Activated naive CD4-positive, alpha-beta T cell treated with anti-CD3 and anti-CD28 coated beads, Interleukin-2, amount 10 ng/mL, durations not matched to agents 7 days and 5 days (primary cell): ENCODE results near the gene PCGF3.
"Not testable (repeated sequence)": the region's sequence is repeated elsewhere in the genome, so short reads cannot be mapped to it uniquely, and the experiment has no call there.

Experiments
- CTCF ChIA-PET: fragments of 350-600 bp; sonication (Branson Sonifier 250); formaldehyde crosslinking; loops from one replicate; lab custom pipeline; 2021; ENCODE audit warnings: antibody characterized with exemption; lab: Charles Lee
- DNase-seq: peaks from one replicate; pipeline ENCODE4 v3.0.0-alpha.2; 2020
- H3K27ac Mint-ChIP-seq: one replicate; pipeline ENCODE4 v1.8.0; 2021; ENCODE audit warnings: mild to moderate bottlenecking, moderate library complexity, mixed read lengths
- H3K27me3 Mint-ChIP-seq: one replicate; pipeline ENCODE4 v1.8.0; 2021; ENCODE audit warnings: mild to moderate bottlenecking, mixed read lengths
- H3K36me3 Mint-ChIP-seq: one replicate; pipeline ENCODE4 v1.8.0; 2021; ENCODE audit warnings: mixed read lengths
- H3K4me1 Mint-ChIP-seq: one replicate; pipeline ENCODE4 v1.8.0; 2021; ENCODE audit warnings: mixed read lengths
- H3K4me3 Mint-ChIP-seq: one replicate; pipeline ENCODE4 v1.8.0; 2021; ENCODE audit warnings: mild to moderate bottlenecking, moderate library complexity, mixed read lengths
- H3K9me3 Mint-ChIP-seq: one replicate; pipeline ENCODE4 v1.8.0; 2021; ENCODE audit warnings: mixed read lengths

The PCGF3 gene

GRCh38 chr4:699816-700580 lies 5.6 kb upstream of the PCGF3 start:
- DNase-seq: no peak
- no peaks in the 10 kb centered on the region for H3K9me3 Mint-ChIP-seq
- peak overlapping the region; percentile 91 for H3K27ac Mint-ChIP-seq
- H3K4me3 Mint-ChIP-seq: no peak overlapping the region
- CTCF ChIA-PET: interaction anchor here (0.5 to 2.0 kb wide), 3 partner anchors 10 to 15 kb away, joined by 3 to 17 read pairs (median 5); no protein-coding TSS in a partner anchor
- H3K27me3 Mint-ChIP-seq: peaks cover 29% of the 10 kb centered on the region
- peaks cover 4% of the 10 kb centered on the region for H3K36me3 Mint-ChIP-seq
- H3K4me1 Mint-ChIP-seq: peaks cover 21% of the 10 kb centered on the region

DNA sequence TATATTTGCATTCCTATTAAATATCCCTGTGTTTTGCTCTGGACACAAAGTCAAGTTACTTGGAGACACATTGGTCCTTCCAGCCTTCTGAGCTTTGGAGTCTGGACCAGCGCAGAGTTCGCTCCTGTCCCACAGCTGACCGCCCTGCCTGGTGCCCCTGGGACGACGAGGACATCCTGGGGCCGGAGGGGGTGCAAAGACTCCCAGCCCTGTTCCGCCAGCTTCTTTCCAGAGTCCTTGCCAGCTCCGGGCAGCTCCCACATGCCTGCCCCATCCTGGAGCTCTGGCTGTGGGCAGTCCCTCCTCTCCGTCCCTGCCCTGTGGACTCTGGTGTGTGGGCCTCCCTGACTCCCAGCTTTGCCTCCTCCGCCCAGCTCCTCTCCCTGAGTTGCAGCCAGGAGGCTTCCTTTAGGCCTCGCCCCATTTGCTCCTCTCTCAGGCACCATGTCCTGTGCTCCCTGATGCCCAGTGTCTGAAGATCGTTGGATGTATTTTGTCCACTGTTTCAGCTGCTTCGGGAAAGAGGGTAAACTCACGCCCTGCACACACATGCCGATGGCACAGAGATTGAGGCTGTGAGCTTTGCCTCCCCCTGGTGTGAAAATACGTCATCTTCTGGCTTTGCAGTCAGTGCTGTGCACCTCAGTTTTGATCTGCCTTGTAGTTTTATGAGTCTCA lies 4.9 kb upstream of the PCGF3 start:
- H3K9me3 Mint-ChIP-seq: no peaks in the 10 kb centered on the region
- H3K27ac Mint-ChIP-seq: peak overlapping the region; percentile 12
- peaks cover 24% of the 10 kb centered on the region for H3K4me1 Mint-ChIP-seq
- peaks cover 4% of the 10 kb centered on the region for H3K36me3 Mint-ChIP-seq
- H3K4me3 Mint-ChIP-seq: no peak overlapping the region
- CTCF ChIA-PET: interaction anchor here (0.5 to 2.0 kb wide), 3 partner anchors 9 to 16 kb away, joined by 3 to 17 read pairs (median 5); no protein-coding TSS in a partner anchor
- peaks cover 21% of the 10 kb centered on the region for H3K27me3 Mint-ChIP-seq
- DNase-seq: no peak

GRCh38 chr4:702618-703048 lies 3.0 kb upstream of the PCGF3 start:
- DNase-seq: no peak
- H3K27ac Mint-ChIP-seq: no peak overlapping the region
- H3K9me3 Mint-ChIP-seq: no peaks in the 10 kb centered on the region
- H3K27me3 Mint-ChIP-seq: peaks cover 19% of the 10 kb centered on the region
- CTCF ChIA-PET: no interaction called here
- peaks cover 4% of the 10 kb centered on the region for H3K36me3 Mint-ChIP-seq
- H3K4me1 Mint-ChIP-seq: peaks cover 24% of the 10 kb centered on the region
- H3K4me3 Mint-ChIP-seq: no peak overlapping the region

GRCh38 chr4:703336-704197 lies 2.1 kb upstream of the PCGF3 start:
- H3K4me3 Mint-ChIP-seq: no peak overlapping the region
- H3K9me3 Mint-ChIP-seq: no peaks in the 10 kb centered on the region
- CTCF ChIA-PET: no interaction called here
- no peak overlapping the region for H3K27ac Mint-ChIP-seq
- H3K27me3 Mint-ChIP-seq: peaks cover 16% of the 10 kb centered on the region
- H3K36me3 Mint-ChIP-seq: peaks cover 4% of the 10 kb centered on the region
- DNase-seq: no peak
- H3K4me1 Mint-ChIP-seq: peaks cover 25% of the 10 kb centered on the region

DNA sequence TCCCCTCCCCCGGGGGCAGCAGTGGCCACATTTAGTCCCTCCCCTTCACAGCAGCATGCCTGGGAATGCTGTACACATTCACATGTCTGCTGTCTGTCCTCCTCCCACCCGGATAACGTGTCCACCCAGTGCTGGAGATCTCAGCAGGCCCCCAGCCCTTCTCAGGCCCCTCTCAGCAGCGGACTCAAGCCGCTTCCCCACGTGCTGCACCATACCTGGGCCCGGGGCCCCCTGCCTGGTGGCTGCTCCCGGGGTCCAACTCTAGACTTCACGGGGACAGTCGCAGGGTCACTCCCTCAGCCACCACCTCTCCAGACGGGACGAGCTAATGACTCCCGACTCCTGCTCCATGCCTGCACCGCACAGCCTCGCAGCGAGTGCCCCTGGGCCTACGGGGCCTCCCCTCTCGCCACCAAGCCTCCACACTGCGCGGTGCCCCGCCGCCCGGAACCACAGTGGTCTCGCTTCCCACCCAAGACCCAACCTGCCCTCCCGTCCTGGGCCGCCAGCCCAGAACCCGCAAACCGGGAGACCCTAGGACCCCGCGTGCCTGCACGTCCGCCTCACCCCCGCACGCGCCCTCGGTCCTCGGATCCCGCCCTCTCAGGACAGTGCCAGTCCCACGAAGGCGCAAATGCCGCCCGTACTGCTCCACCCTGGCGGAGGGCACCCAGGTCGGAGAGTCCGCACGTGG lies 1.3 kb upstream of the PCGF3 start:
- CTCF ChIA-PET: no interaction called here
- no peak for DNase-seq
- peaks cover 12% of the 10 kb centered on the region for H3K27me3 Mint-ChIP-seq
- H3K9me3 Mint-ChIP-seq: no peaks in the 10 kb centered on the region
- no peak overlapping the region for H3K27ac Mint-ChIP-seq
- H3K36me3 Mint-ChIP-seq: peaks cover 6% of the 10 kb centered on the region
- no peak overlapping the region for H3K4me3 Mint-ChIP-seq
- peaks cover 26% of the 10 kb centered on the region for H3K4me1 Mint-ChIP-seq

DNA sequence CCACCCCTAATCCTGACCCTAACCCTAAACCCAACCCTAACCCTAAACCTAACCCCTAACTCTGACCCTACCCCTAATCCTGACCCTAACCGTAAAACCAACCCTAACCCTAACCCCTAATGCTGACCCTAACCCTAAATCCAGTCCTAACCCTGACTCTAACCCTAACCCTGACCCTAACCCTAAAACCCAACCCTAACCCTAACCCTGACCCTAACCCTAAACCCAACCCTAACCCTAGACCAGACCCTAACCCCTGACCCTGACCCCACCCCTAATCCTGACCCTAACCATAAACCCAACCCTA lies 708 bp upstream of the PCGF3 start:
- Mint-ChIP-seq H3K4me1 (peaks cover 26% of the 10 kb centered on the region), H3K27ac (no peak overlapping the region), H3K4me3 (peak overlapping the region; percentile 78), H3K9me3 (no peaks in the 10 kb centered on the region), H3K27me3 (peaks cover 12% of the 10 kb centered on the region), H3K36me3 (peaks cover 7% of the 10 kb centered on the region)
- no peak for DNase-seq
- CTCF ChIA-PET: no interaction called here

DNA sequence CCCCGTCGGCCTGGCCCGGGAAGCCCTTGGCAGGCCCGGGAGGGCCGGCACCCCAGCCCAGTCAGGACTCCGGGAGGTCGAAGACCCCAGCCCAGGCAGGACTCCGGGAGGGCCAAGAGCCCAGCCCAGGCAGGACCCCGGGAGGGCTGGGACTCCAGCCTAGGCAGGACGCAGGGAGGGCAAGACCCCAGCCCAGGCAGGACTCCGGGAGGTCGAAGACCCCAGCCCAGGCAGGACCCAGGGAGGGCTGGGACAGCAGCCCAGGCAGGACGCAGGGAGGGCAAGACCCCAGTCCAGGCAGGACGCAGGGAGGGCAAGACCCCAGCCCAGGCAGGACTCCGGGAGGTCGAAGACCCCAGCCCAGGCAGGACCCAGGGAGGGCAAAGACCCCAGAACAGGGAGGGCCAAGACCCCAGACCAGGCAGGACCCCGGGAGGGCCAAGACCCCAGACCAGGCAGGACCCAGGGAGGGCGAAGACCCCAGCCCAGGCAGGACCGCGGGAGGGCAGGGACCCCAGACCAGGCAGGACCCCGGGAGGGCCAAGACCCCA lies 526 bp downstream of the PCGF3 start:
- Mint-ChIP-seq H3K27me3 (peaks cover 12% of the 10 kb centered on the region), H3K36me3 (peaks cover 14% of the 10 kb centered on the region), H3K4me1 (peaks cover 17% of the 10 kb centered on the region), H3K4me3 (peak overlapping the region; percentile 78)
- CTCF ChIA-PET, H3K27ac Mint-ChIP-seq, DNase-seq, H3K9me3 Mint-ChIP-seq: not testable (repeated sequence)

DNA sequence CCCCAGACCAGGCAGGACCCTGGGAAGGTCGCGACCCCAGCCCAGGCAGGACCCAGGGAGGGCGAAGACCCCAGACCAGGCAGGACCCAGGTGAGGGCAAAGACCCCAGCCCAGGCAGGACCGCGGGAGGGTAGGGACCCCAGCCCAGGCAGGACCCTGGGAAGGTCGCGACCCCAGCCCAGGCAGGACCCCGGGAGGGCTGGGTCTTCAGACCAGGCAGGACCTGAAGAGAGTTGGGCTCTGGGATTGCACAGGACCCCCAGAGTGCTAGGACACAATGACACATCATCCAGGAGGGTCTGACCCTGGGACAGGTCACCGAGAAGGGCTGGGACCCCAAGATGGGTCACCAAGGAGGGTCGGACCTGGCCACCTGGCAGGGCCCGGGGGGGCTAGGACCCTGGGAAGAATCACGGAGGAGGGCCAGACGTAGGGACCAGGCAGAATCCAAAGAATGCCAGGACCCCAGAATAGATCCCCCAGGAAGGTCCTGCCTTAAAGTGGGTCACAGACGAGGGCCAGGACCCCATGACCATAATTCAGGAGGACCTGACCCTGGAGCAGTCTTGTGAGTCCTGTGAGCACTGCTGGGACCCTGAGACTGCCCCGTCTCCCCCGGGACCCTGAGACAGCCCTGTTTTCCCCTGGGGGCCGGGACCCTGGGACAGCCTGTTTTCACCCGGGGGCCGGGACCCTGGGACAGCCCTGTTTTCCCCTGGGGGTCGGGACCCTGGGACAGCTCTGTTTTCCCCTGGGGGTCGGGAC lies 1.4 kb downstream of the PCGF3 start:
- no peak for DNase-seq
- H3K27ac Mint-ChIP-seq: no peak overlapping the region
- H3K4me1 Mint-ChIP-seq: peaks cover 16% of the 10 kb centered on the region
- no peaks in the 10 kb centered on the region for H3K9me3 Mint-ChIP-seq
- CTCF ChIA-PET: no interaction called here
- H3K36me3 Mint-ChIP-seq: peaks cover 14% of the 10 kb centered on the region
- peaks cover 12% of the 10 kb centered on the region for H3K27me3 Mint-ChIP-seq
- H3K4me3 Mint-ChIP-seq: no peak overlapping the region

GRCh38 chr4:707929-708630 lies 2.4 kb downstream of the PCGF3 start:
- H3K9me3 Mint-ChIP-seq: no peaks in the 10 kb centered on the region
- H3K36me3 Mint-ChIP-seq: peaks cover 14% of the 10 kb centered on the region
- H3K27me3 Mint-ChIP-seq: peaks cover 5% of the 10 kb centered on the region
- peaks cover 15% of the 10 kb centered on the region for H3K4me1 Mint-ChIP-seq
- no peak overlapping the region for H3K27ac Mint-ChIP-seq
- peak overlapping the region; percentile 26 for H3K4me3 Mint-ChIP-seq
- CTCF ChIA-PET: no interaction called here
- DNase-seq: no peak

- Mint-ChIP-seq H3K27me3 (peaks cover 4% of the 10 kb centered on the region), H3K36me3 (peaks cover 14% of the 10 kb centered on the region), H3K4me1 (peaks cover 15% of the 10 kb centered on the region), H3K4me3 (no peak overlapping the region), H3K27ac (no peak overlapping the region), H3K9me3 (no peaks in the 10 kb centered on the region)
- no peak for DNase-seq
- CTCF ChIA-PET: no interaction called here
Measured at GRCh38 chr4:708631-708933, 3.0 kb downstream of the PCGF3 start.

GRCh38 chr4:709348-709747 lies 3.7 kb downstream of the PCGF3 start:
- H3K27me3 Mint-ChIP-seq: no peaks in the 10 kb centered on the region
- CTCF ChIA-PET: interaction anchor here (0.9 kb wide), 1 partner anchor 9 kb away, joined by 3 read pairs; no protein-coding TSS in a partner anchor
- no peak overlapping the region for H3K4me3 Mint-ChIP-seq
- peaks cover 15% of the 10 kb centered on the region for H3K4me1 Mint-ChIP-seq
- H3K27ac Mint-ChIP-seq: no peak overlapping the region
- H3K9me3 Mint-ChIP-seq: no peaks in the 10 kb centered on the region
- DNase-seq: no peak
- peaks cover 16% of the 10 kb centered on the region for H3K36me3 Mint-ChIP-seq

- peaks cover 19% of the 10 kb centered on the region for H3K36me3 Mint-ChIP-seq
- no peaks in the 10 kb centered on the region for H3K27me3 Mint-ChIP-seq
- no peaks in the 10 kb centered on the region for H3K9me3 Mint-ChIP-seq
- peaks cover 15% of the 10 kb centered on the region for H3K4me1 Mint-ChIP-seq
- DNase-seq: no peak
- H3K4me3 Mint-ChIP-seq: no peak overlapping the region
- no peak overlapping the region for H3K27ac Mint-ChIP-seq
- CTCF ChIA-PET: interaction anchor here (0.9 kb wide), 1 partner anchor 10 kb away, joined by 3 read pairs; no protein-coding TSS in a partner anchor
Measured at GRCh38 chr4:710116-710515, 4.5 kb downstream of the PCGF3 start.
